ENCODE results near the gene B3GAT3.
A peak's percentile ranks its signal among the peaks of the same experiment; 100 is the strongest.
"Not testable (repeated sequence)": the region's sequence is repeated elsewhere in the genome, so short reads cannot be mapped to it uniquely, and the experiment has no call there.

B3GAT3 gene

DNA sequence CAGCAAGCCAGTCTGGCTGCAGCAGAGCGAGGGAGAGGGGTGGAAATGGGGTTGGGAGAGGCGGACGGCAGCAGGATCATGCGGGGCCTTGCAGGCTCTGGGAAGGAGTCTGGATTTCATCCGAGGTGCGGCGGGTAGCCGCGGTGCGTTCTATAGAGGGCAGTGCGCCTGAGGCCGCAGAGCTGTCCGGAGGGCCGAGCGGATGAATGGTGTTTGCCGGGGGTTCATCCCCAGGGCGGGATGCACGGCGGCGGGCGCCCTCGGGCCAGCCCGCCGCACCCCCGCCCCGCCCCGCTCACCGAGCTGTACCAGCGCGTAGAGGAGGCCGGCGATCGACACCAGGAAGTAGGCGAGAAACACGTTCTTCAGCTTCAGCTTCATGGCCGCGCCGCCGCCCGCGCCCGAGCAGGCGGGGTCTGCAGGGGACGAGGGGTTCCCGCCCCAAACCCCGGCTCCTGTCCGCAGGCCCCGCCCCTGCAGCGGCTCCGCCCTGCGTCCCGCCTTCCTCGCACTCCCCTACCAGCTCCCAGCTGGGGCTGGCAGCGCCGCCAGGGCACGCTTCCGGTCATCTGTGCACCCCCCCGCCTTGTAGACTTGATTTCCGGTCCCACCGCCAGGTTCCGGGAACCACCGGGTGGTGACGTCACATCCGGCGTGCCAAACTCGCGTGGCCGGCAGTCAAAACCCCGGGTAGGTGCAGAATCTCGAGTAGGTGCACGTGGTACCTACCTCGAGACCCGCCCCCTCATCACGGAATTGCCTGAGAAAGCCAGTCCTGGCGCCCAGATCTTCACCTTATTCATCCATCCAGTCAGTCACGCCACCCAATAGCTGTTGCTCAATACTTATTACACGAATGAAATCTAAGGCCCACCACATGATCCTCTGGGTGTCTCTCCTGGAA lies at the start of gene B3GAT3:
B3GAT3 (minus strand) TSS at position 420 of the 904 bp plus-strand sequence; CDS start at position 381, 39 bp downstream.
- DNase-seq = peak; percentile 99

DNA sequence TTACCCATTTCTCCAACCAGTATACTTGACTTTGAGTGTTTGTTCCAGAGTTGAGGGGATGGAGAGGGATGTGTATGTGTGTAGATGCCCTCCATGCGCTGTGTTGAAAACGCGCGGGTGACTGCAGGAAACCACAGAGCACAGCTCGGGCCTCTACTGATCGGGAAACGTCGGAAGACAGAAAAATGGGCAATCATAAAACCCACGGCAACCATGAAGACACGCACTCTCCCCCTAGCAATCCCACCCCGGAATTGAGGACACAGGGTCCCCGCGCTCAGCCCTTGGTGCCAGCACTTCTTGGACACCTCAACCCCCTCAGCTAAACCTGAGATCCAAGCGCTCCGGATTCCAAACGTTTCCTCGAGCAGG lies 49.4 kb upstream of the B3GAT3 start:
- no peak for DNase-seq

- DNase-seq = no peak
Measured at GRCh38 chr11:62669420-62670161, 47.8 kb upstream of the B3GAT3 start.

DNA sequence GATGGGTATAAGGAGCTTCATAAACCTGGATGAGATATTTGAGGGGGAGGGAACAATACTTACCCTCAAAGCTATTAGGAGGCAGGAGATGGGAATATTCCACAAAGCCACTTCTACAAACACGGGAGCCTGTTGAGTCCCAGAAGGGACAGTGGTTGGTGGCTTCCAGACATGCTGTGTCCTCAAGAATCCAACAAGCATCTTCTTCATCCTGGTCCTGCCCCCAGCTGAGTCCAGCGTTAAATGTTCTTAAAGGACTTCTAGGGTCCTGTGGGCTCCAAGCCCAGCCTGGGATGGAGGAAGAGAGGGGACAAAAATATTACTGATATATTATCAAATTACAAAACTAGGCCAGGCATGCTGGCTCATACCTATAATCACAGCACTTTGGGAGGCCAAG lies 45.7 kb upstream of the B3GAT3 start:
- DNase-seq = no peak

DNA sequence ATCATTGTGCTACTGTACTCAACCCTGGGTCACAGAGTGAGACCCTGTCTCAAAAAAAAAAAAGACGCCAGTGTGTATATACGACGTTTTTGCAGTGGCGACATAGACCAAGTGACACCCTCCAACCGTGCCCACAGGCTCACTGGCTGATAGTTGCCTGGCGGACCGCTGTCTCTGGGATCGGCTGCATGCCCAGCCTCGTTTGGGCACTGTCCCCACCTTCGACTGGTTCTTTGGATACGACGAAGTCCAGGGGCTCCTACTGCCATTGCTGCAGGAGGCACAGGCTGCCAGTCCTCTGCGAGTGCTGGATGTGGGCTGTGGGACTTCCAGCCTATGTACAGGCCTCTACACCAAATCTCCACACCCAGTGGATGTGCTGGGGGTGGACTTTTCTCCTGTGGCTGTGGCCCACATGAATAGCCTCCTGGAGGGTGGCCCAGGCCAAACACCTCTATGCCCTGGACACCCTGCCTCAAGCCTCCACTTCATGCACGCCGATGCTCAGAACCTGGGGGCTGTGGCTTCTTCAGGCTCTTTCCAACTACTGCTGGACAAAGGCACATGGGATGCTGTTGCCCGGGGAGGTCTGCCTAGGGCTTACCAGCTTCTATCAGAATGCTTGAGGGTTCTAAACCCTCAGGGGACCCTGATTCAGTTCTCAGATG lies 44.6 kb upstream of the B3GAT3 start:
- DNase-seq = no peak

DNA sequence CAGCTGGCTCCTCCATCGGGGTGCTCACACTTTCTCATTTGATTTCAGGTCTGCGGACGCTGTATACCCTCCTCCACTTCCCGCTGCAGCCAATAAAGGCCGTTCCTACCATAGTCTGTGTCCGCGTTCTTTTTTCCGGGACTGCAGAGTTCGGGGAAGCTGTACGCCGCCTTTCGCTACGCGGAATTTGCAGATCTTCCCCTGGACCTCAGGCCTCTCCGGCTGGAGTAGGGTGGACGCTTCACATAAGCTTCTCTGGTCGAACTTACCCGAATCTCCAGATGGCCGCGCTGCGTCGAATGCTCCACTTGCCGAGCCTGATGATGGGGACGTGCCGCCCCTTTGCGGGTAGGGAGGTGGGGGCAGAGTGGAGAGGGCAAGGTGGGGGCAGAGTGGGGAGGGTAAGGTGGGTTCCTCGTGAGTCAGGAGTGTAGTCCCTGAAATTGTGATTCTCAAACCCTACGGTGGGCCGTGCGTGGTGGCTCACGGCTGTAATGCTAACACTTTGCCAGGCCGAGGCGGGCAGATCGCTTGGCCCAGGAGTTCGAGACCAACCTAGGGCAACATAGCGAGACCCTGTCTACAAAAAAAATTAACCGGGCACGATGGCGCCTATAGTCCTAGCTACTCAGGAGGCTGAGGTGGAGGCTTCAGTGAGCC lies 43.9 kb upstream of the B3GAT3 start:
- peak; percentile 72 for DNase-seq

GRCh38 chr11:62665075-62665598 lies 43.4 kb upstream of the B3GAT3 start, which contains the start of the genes C11orf98 and CSKMT:
TSS of gene C11orf98 (minus strand) at chr11:62665210. CDS start at chr11:62665169, 41 bp downstream.
TSS of gene CSKMT (plus strand) at chr11:62665312. CDS start at chr11:62665880, 568 bp downstream.
- peak; percentile 97 for DNase-seq

- peak; percentile 64 for DNase-seq
Measured at GRCh38 chr11:62664405-62665074, 42.8 kb upstream of the B3GAT3 start.

DNA sequence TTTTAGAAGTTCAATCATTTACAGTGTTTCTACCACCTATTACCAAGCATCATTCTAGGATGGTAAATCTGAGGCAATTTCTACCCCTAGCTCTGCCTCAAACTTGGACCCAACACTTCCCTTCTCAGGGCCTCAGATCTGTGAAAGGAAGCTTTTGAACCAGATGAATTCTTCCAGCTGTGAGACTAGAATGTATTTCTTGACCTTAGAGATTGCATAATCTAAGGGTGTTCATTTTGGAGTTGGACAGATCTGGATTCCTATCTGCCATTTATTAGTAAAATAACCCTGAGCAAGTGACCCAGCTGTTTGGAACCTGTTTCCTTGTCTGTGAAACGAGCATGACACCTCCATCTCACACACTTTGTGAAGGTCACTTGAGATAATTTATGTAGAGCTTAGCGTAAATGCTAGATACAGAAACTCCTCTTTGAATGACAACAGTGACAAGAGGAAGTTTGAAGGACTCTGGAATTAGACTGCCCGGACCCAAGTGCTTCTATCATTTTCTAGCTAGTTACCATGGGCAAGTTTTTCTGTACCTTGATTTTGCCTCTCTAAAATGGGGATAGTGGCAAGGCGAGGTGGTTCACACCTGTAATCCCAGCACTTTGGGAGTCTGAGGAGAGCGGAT lies 35.1 kb upstream of the B3GAT3 start:
- DNase-seq = no peak

DNA sequence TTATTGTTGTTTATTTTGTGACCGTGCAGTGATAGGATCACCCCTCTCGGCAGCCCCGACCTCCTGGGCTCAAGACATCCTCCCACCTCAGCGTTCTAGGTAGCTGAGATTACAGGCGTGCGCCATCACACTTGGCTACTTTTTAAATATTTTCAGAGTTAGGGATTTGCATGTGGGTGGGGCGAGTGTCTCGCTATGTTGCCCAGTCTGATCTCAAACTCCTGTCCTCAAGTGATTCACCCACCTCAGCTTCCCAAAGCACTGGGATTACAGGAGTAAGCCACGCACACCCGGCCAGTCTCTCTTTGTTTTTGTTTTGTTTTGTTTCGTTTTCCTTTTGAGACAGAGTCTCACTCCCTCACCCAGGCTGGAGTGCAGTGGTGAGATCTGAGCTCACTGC lies 32.5 kb upstream of the B3GAT3 start:
- DNase-seq = no peak

GRCh38 chr11:62652161-62653006 lies 30.6 kb upstream of the B3GAT3 start:
- DNase-seq = peak; percentile 74

DNA sequence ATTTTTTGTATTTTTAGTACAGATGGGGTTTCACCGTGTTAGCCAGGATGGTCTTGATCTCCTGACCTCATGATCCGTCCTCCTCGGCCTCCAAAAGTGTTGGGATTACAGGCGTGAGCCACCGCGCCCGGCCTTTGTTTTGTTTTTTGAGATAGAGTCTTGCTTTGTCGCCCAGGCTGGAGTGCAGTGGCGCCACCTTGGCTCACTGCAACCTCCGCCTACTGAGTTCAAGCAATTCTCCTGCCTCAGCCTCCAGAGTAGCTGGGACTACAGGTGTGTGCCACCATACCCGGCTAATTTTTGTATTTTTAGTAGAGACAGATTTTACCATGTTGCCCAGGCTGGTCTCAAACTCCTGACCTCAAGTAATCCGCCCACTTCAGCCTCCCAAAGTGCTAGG lies 28.5 kb upstream of the B3GAT3 start:
- DNase-seq = not testable (repeated sequence)

DNA sequence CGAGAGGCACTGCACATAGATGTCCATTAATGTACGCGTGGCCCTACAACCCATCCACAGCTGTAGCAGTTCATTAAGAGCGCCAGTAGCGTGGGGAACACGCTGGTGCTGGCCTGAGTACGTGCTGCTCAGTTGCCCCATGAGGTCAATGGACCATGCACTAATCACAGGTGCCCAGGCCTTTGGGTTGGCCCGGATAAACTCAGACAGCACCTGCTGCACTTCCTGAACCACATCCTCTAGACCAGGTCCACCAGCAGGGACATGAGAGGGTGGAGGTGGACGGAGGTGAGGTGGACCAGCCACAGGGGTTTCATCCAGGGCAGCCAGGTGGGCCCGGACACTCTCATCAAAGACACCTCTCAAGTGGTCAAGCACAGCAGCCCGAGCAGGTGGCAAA lies 27.7 kb upstream of the B3GAT3 start:
- DNase-seq = no peak

DNA sequence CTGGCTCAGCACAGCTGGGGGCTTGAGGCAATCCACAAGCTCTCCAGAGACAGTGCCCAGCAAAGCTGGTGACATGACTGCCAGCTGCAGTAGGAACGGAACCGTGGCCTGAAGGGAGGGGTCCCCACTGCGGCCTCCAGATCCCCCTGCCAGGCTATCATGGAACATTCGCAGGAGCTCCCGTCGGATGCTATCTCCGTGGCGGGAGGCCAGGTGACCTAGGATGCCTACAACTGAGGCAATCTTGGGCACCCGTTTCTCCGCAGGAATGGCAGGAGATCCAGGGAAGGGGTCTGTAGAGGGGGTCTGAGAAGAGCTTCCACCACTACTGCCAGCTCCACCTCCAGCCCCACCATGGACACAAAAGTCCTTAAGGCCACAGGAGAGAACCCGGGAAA lies 27.2 kb upstream of the B3GAT3 start:
- DNase-seq = no peak

- DNase-seq = no peak
Measured at GRCh38 chr11:62648185-62648966, 26.6 kb upstream of the B3GAT3 start.

DNA sequence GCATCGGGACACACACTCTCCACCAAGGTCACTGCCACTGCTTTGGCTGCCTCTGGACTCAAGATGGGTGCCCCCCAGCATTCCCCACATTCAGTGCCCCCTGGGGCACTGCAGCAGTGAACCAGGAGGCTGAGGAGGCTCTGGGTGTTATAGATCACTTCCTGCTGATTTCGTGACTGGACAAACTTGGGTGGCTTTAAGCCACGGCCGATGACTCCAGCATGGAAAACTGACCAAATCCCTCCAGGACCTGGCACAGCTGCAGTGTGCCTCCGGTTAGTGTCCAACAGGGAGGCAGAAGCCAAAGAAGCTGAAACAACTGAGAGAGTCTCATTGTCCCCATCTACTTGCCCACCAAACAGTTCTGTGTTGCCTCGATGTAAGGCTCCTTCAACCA lies 25.8 kb upstream of the B3GAT3 start:
- no peak for DNase-seq

- DNase-seq = no peak
Measured at GRCh38 chr11:62646825-62647608, 25.2 kb upstream of the B3GAT3 start.

- peak; percentile 99 for DNase-seq
Measured at GRCh38 chr11:62645946-62646824, 24.4 kb upstream of the B3GAT3 start, which contains the start of gene GANAB. TSS of gene GANAB (minus strand) at chr11:62646613. CDS start at chr11:62646599, 14 bp downstream.

Data from CD4-positive, alpha-beta T cell treated with Interleukin-21 for 1 hour (primary cell).